G401 (cell line): ENCODE data around the gene SPDYE1. TPM values are rescaled to one million over a fixed set of nuclear protein-coding genes. Genes with fewer than 3 reads are reported as not detected.
A peak's percentile ranks its signal among the peaks of the same experiment; 100 is the strongest.
"Not testable (repeated sequence)": the region's sequence is repeated elsewhere in the genome, so short reads cannot be mapped to it uniquely, and the experiment has no call there.

Experiments used
- DNase-seq: peaks from one replicate; pipeline ENCODE4 v3.0.0-alpha.2; 2015; ENCODE audit warnings: low spot score
- in situ Hi-C: cut with HindIII; loops from 2 replicates; pipeline ENCODE4 v1.10.0; 2016; ENCODE audit warnings: low sequenced_read_pairs, mixed read lengths
- total RNA-seq: library from RNA; depleted of rRNA; stranded (reverse); fragments of >200 nt; shearing (Covaris generic); gene quantifications from 2 replicates; pipeline ENCODE4 v1.2.3, GENCODE V29; 2014

Gene SPDYE1
- total RNA-seq, 1 experiment from 2014 or later: not detected

DNA sequence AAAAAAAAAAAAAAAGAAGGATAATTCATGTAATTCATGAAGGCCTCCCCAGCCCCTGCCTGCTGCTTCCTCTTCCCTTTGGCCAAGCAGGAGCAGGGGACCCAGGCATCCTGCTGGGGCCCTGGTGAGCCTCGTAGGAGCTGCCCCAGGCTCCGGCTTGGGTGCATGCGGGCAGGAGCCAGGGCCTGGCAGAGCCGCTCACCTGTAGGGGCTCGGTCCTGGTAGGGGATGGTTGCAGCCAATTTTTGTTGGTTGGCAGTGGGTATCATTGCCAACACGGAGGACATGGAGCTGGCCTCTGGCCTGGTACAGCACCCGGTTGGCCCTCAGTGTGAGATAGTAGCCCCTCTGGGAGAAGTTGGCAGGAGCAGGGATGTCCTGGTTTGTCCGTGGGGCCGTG, 10.2 kb upstream of the SPDYE1 start:
- in situ Hi-C loops, DNase-seq: not testable (repeated sequence)

DNA sequence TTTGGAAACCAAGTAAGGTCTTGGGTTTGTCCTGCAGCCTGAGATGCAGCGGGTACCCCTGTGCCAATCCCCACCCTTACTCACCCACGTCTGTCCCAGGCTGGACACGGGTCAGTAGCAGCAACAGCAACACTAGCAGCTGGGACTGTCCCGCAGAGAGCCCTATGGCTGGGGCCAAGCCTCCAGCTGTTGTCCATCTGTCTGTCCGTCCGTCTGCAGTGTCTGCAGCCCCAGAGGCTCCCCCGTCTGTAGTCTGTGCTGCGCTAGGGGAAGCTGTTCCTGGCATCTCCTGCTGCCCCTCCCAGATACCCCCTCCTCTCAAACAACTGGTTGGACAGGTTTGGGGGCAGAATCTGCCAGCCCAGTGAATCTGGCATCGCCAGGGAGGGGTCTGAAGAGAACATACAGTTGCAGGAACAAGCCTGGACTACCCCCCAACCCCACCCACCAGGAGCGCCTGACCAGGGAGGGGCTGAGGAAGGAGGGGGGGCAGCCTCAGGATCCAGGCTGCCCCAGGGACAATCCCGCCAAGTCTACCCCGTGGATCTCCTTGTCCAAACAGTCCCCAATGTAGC, 7.6 kb upstream of the SPDYE1 start:
- in situ Hi-C loops, DNase-seq: not testable (repeated sequence)

DNA sequence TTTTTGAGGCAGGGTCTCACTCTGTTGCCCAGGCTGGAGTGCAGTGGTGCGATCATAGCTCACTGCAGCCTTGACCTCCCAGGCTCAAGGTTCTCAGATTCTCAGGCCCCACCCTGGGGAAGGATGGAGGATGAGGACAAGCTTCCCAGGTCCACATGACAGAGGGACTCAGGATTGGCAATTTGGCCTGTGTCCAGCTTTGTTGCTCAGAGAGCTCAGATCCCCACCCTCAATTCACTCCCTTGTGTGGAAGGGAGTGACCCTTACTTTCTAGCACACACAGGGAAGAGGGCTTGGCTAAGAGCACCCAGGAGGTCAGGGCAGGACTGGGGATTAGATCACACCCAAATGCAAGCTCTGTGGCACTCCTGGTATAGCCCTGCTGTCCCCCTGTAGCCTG, 6.9 kb upstream of the SPDYE1 start:
- in situ Hi-C loops, DNase-seq: not testable (repeated sequence)

DNA sequence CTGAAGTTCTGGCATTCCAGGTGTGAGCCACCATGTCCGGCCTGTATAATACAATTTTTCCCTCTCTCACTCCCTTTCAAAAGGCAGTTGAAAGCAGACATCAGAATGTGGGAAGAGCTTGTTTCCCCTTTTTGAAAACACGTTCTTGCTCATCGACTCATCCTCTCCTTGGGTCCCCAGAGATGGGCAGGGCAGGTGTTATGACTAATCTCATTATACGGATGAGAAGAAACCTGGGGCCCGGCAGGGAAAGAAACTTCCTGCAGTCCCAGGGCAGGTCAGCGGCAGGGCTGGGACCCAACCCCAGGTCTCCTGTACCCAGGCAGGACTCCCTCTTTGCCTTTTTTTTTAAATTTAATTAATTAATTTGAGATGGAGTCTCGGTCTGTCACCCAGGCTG, 4.8 kb upstream of the SPDYE1 start:
- in situ Hi-C loops, DNase-seq: not testable (repeated sequence)

DNA sequence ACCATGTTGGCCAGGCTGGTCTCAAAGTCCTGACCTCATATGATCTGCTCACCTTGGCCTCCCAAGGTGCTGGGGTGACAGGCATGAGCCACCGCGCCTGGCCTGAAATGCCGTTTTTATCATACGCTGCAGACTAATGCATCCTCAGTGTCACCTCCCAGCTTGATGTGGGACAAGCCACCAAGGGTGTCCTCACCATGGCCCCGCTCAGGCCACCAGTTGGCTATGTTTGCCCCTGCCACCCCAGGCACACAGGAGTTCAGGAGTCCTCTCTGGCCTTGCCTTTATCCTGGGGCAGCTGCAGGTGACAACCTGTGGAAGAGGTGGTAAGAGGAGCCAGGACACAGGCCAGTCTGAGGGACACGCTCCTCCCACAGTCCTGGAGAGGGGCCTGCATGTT, 3.0 kb upstream of the SPDYE1 start:
- DNase-seq, in situ Hi-C loops: not testable (repeated sequence)

DNA sequence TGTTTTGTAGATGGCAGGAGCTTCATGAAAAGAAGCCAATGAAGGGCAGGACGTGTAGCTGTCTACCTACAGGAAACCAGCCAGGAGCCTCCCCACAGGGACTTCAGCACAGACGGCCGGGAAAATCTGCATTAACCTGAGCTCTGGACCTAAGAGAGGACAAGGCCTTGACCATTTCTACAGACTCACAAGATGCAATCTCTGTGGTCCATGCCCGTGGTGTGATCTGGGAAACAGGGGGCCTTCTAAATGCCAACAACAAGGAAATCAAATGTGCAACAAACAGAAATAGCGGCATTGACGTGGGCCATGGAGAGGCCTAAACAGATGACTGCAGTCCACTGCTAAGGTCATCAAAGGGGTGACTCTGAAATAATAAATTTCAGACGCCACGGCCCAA, 14.4 kb downstream of the SPDYE1 start:
- DNase-seq, in situ Hi-C loops: not testable (repeated sequence)

DNA sequence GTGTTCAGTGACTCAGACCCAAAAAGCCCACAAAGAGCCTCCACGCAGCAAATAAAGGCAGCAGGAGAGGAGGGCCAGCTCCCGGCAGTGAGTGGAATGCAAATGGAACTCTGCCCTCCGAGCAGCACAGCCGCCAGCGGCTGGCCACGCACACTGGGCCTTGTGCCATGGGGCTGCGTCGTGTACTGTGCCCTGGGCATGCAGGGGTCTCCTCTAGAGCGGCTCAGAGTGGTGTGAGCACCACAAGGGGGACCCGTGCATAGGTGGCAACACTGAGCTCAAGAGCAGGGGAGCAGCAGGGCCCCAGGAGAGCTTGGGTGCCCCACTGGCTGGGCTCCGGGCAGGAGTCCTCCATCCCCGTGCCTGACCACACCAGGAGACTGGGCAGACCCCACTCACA, 17.4 kb downstream of the SPDYE1 start:
- in situ Hi-C loops: not testable (repeated sequence)

DNA sequence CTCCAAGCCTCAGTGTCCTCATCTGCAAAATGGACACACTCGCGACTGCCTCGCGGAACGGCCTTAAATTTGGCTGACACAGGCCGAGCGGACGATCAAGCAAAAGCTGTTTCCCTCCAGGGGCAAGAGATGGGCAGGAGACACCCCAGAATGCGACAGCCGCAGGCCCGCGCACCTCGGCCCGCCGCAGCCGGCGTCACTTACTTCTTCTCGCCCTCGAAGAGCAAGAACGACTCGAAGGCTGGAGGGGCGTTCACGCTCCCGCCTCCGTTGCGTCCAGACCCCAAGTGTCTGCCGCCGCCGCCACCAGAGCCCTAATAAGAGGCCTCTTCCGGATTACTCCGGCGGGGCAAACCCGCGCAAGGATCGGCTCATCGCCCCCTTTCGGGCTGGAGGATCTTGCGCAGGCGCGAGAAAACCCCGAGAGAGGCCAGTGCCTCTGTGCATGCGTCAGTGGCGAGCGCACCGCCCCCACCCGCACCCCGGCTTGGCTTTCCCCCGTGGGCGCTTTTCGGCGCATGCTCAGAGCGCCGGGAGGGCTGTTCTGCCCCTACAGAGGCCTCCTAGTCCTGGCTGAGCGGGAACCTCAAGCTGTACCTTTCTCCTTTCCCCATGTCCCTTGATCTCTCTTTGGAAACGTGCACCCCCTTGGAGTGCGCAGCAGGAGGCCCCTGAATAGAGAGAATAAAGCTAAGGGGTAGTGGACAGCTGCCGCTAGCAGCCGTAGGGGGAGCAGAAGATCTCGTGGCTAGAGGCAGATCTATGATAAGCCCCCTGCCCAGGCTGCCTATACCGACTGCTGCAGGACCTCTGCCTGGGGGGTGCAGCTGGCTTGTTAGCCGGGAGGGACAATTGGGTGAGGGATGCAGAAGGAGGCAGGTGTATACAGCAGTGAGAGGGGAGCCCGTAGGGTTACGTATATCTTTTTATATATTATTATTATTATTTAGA, 21.4 kb downstream of the SPDYE1 start:
- peak; percentile 97 for DNase-seq
- in situ Hi-C loops: not testable (repeated sequence)

More for the DNA sequence above, 17.4 kb downstream of the SPDYE1 start:
- DNase-seq: not testable (repeated sequence)

DNA sequence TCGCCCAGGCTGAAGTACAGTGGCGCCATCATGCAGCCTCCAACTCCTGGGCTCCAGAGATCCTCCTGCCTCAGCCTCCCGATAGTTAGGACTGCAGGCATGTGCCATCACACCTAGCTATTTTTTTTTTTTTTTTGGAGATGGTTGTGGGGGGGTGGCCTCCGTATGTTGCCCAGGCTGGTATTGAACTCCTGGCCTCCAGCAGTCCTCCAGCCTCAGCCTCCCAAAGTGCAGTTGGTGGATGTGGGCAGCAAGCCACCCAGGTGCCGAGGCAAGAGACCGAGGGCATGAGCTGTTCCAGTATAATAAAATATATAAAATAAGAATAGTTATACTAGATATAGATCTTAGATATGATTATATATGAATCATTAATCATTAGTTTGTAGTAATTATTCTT, 22.1 kb downstream of the SPDYE1 start:
- DNase-seq, in situ Hi-C loops: not testable (repeated sequence)

DNA sequence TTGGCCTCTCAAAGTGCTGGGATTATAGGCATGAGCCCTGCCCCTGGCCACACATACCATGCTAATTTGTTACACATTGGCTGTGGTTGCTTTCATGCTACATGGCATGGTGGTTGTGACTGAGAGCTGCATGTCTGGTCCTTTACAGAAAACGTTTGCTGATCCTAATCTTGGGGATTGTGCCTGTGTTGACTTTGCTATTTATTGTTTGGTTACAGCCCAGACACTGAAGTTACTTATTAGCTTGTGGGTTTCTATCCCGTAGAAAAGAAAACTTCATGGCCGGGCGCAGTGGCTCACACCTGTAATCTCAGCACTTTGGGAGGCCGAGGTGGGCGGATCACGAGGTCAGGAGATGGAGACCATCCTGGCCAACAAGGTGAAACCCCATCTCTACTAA, 24.4 kb downstream of the SPDYE1 start:
- DNase-seq, in situ Hi-C loops: not testable (repeated sequence)

DNA sequence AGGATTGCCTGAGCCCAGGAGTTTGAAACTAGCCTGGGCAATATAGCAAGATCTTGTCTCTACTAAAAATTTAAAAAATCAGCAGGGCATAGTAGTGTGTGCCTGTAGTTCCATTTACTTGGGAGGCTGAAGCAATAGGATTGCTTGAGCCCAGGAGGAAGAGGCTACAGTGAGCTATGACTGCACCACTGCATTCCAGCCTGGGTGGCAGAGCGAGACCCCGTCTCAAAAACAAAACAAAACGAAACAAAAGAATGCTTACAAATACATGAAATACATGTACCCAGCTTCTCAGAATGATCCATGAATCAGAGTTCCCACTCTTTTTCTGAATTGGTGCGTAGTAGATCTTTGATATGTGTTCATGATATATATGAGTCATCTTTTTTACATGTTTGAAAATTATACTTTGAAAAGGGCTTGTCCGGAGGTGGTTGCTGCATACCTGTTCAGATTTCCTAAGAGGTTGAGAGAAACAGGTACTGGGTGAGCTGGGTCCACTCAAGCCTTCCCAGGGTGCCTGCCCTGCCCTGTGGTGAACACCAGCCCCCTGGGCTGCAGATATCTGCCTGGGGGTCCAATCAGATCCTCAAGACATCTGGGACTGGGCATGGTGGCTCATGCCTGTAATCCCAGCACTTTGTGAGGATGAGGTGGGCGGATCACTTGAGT, 25.2 kb downstream of the SPDYE1 start:
- DNase-seq, in situ Hi-C loops: not testable (repeated sequence)

DNA sequence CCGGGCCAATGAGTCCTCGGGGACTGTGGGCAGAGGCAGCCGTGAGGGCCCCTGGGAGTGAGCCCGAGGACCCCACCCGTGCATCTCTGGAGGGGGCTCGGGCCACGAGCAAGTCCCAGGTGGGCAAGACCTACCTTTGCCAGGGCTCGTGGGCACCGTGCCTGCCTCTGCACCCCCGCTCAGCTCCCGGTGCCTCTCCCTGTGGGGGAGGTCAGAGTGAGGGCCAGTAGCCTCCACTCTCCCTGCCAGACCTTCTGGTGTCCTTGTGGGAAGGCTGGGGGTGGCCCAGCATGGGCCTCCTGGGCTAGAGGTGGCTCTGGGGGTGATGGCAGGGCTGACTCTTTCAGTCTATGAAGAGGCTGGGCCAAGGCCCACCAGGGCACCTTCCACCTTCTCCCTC, 31.7 kb downstream of the SPDYE1 start:
- in situ Hi-C loops, DNase-seq: not testable (repeated sequence)

DNA sequence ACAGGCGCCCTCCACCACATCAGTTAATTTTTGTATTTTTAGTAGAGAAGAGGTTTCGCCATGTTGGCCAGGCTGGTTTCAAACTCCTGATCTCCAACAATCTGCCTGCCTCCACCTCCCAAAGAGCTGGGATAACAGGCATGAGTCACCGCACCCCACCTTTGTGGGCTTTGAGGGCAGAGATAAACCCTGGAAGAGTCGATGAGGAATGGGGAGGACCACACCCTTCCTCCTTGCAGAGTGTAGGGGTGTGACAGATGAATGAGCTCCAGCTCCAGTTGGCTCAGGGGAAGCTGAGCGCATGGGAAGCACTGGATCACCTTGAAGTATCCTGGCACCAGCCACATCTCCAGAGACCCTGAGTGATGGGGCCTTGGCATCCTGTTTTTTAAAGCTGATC, 32.3 kb downstream of the SPDYE1 start:
- in situ Hi-C loops, DNase-seq: not testable (repeated sequence)

DNA sequence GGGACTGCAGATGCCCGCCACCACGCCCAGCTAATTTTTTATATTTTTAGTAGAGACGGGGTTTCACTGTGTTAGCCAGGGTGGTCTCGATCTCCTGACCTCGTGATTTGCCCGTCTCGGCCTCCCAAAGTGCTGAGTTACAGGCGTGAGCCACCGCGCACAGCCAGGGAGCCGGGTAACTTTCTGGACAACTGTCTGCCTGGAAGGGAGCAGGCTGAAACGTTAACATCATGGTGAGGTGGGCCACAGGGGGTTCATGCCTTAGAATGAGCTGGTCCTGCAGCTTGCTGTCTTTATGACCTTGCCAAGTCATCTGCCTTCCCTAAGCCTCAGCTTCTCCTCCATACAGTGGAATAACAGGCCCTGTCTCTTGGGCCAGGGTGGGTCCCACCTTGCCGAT, 33.6 kb downstream of the SPDYE1 start:
- in situ Hi-C loops, DNase-seq: not testable (repeated sequence)

DNA sequence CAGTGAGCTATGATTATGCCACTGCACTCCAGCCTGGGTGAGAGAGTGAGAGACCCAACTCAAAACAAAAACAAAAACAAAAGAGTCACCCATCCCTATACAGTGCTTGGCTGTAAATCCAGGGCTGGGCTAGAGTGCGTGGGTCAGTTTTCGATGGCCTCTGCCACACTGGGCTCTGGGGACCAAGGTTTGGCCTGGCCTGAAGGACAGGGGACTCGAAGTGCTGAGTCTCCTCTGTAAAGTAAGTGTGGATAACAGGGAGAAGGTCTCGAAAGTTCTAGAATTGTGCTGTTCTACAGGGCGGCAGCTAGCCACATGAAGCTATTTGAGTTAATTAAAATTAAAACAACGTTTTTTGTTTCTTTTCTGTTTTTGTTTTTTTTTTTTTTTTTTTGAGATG, 34.3 kb downstream of the SPDYE1 start:
- in situ Hi-C loops, DNase-seq: not testable (repeated sequence)

DNA sequence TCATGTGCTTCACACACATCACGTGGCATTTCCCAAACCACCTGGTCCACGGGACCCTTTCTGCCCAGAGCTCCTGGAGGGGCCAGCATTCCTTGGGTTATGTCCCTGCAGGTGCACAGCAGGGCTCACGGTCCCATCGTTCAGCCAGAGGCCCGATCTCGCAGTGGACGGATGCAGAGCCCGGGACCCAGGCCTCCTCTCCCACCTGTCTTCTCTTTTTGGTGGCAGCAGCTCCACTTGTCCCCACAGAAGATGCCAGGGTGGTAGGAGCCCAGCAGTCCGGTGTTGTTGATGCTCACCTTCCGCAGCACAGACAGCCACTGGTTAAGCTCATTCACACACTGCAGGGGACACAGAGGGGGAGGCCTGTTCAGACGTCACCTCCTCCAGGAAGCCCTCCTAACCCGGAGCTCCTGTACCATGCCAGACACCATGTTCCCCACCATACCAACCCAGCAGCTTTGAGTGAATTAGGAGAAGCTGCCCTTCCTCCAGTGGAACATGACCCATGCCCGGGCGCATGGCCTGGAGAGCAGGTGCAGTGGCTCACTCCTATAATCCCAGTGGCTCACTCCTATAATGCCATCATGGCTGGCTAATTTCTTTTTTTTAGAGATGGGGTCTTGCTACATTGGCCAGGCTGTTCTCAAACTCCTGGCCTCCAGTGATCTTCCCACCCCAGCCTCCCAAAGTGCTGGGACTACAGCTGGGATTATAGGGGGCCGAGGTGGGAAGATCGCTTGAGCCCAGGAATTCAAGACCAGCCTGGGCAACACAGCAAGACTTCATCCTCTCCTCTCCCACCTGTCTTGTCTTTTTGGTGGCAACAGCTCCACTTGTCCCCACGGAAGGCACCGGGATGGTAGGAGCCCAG, 36.5 kb downstream of the SPDYE1 start:
- DNase-seq, in situ Hi-C loops: not testable (repeated sequence)

DNA sequence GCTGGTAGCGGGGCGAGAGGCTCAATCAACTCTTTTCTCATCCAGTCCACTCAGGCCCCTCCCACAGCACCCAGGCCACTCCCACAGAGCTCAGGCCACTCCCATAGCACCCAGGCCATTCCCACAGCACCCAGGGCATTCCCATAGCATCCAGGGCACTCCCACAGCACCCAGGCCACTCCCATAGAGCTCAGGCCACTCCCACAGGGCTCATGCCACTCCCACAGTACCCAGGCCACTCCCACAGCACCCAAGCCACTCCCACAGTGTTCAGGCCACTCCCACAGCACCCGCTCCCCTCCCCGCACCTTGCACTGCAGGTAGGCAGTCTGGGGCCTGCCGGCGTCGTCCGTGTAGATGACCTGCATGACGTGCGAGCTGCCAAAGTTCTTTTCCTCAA, 38.7 kb downstream of the SPDYE1 start:
- in situ Hi-C loops, DNase-seq: not testable (repeated sequence)

DNA sequence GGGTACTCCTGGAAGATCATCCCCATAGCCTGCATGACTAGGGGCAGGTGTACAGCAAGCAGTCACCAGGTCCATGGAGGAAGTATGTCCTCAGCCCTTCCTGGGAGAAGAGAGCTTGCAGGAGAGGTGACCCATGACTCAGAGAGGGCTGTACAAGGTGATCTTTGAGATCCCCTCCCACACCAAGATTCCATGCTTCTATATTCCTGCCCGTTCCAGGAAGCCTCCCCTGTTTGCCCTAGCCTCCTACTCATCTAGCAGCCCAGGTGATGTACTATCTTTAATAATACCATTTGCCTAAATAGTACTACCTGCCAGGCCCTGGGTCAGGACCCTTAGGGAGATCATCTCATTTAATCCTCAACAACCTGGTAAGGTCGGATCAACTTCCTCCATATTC, 40.3 kb downstream of the SPDYE1 start:
- DNase-seq, in situ Hi-C loops: not testable (repeated sequence)

DNA sequence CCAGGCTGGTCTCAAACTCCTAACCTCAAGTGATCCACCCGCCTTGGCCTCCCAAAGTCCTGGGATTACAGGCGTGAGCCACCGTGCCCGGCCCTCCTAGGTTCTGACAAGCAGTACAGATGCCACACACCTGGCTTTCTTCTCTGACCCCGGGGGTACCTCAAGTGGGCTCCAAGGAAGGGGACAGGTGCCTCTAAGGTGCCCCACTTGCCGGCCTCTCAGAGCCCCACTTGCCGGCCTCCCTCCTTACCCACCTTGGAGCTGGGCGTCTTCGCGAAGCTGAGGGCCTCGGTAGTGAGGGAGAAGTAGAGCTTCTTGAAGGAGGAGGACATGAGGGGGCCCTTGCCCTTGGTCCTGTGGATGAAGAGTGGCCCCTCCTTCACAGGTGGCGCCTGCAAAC, 40.9 kb downstream of the SPDYE1 start:
- in situ Hi-C loops, DNase-seq: not testable (repeated sequence)
